HepG2 (cell line): ENCODE measurements around the gene ACSL3. TPM values are rescaled to one million over a fixed set of nuclear protein-coding genes. Genes with fewer than 3 reads are reported as not detected.
A peak's percentile ranks its signal among the peaks of the same experiment; 100 is the strongest.

Source experiments
- ATF5 ChIP-seq: sonication (generic); formaldehyde crosslinking; IDR thresholded peaks from 2 replicates; pipeline ENCODE4 v1.4.0; 2020; ENCODE audit warnings: mild to moderate bottlenecking, low read depth, missing genetic modification reagents
- CERS6 ChIP-seq: sonication (generic); formaldehyde crosslinking; IDR thresholded peaks from 2 replicates; pipeline ENCODE4 v1.5.0; 2020; ENCODE audit warnings: missing genetic modification reagents
- HDAC2 ChIP-seq: sonication (generic); formaldehyde crosslinking; IDR thresholded peaks from 2 replicates; pipeline ENCODE4 v1.4.0; 2020; ENCODE audit warnings: missing genetic modification reagents
- HNF1A ChIP-seq, 2 experiments: sonication (generic) in 1 of 2; formaldehyde crosslinking in 1 of 2; IDR thresholded peaks; 2 replicates each; pipeline versions ENCODE4 v1.4.0 to v1.6.1; 2016 to 2020; ENCODE audit warnings: borderline replicate concordance in 1 of 2, low read depth in 1 of 2, mild to moderate bottlenecking in 1 of 2, missing genetic modification reagents in 1 of 2
- KLF9 ChIP-seq: IDR thresholded peaks from 2 replicates; pipeline ENCODE4 v1.6.1; 2016; ENCODE audit warnings: low read depth
- MXI1 ChIP-seq: IDR thresholded peaks from 3 replicates; pipeline ENCODE4 v1.6.1; 2012; ENCODE audit warnings: low read depth, low read length, inconsistent platforms, borderline replicate concordance
- PHF20 ChIP-seq: sonication (generic); formaldehyde crosslinking; IDR thresholded peaks from 2 replicates; pipeline ENCODE4 v1.5.0; 2020; ENCODE audit warnings: mild to moderate bottlenecking, missing genetic modification reagents
- PHF21A ChIP-seq: sonication (generic); formaldehyde crosslinking; IDR thresholded peaks from 2 replicates; pipeline ENCODE4 v1.5.0; 2020; ENCODE audit warnings: mild to moderate bottlenecking, missing genetic modification reagents
- PTBP1 ChIP-seq: fragments of 200-400 bp; formaldehyde crosslinking; IDR thresholded peaks from 2 replicates; pipeline ENCODE4 v1.6.1; 2018; ENCODE audit warnings: low read length, low read depth; ENCODE audit not compliant: poor library complexity, severe bottlenecking
- SIN3A ChIP-seq: IDR thresholded peaks from 2 replicates; pipeline ENCODE4 v1.6.1; 2011; ENCODE audit warnings: low read depth, mild to moderate bottlenecking, control low read depth, low read length, borderline replicate concordance
- SKIL ChIP-seq: sonication (generic); formaldehyde crosslinking; IDR thresholded peaks from 2 replicates; pipeline ENCODE4 v1.8.0; 2022; ENCODE audit warnings: missing genetic modification reagents, mild to moderate bottlenecking, moderate library complexity, borderline replicate concordance
- STAG1 ChIP-seq: sonication (generic); formaldehyde crosslinking; IDR thresholded peaks from 2 replicates; pipeline ENCODE4 v1.4.0; 2020; ENCODE audit warnings: missing genetic modification reagents
- STAT5B ChIP-seq: sonication (generic); formaldehyde crosslinking; IDR thresholded peaks from 2 replicates; pipeline ENCODE4 v1.4.0; 2020; ENCODE audit warnings: missing genetic modification reagents
- TMF1 ChIP-seq: sonication (generic); formaldehyde crosslinking; IDR thresholded peaks from 2 replicates; pipeline ENCODE4 v1.8.1; 2022; ENCODE audit warnings: low read depth, missing genetic modification reagents
- TSC22D2 ChIP-seq: sonication (generic); formaldehyde crosslinking; IDR thresholded peaks from 2 replicates; pipeline ENCODE4 v1.5.1; 2020; ENCODE audit warnings: missing genetic modification reagents, mild to moderate bottlenecking, borderline replicate concordance
- ZFP91 ChIP-seq: sonication (generic); formaldehyde crosslinking; IDR thresholded peaks from 2 replicates; pipeline ENCODE4 v1.9.0; 2022; ENCODE audit warnings: missing genetic modification reagents, mild to moderate bottlenecking, borderline replicate concordance
- ZNF598 ChIP-seq: sonication (generic); formaldehyde crosslinking; IDR thresholded peaks from 2 replicates; pipeline ENCODE4 v1.5.1; 2020; ENCODE audit warnings: mild to moderate bottlenecking, missing genetic modification reagents, borderline replicate concordance
- ZNF629 ChIP-seq: sonication (generic); formaldehyde crosslinking; conservative IDR thresholded peaks from 2 replicates; pipeline ENCODE4 v1.5.0; 2020; ENCODE audit warnings: missing genetic modification reagents
- ZNF768 ChIP-seq: sonication (generic); formaldehyde crosslinking; IDR thresholded peaks from 2 replicates; pipeline ENCODE4 v1.4.0; 2020; ENCODE audit warnings: missing genetic modification reagents
- polyA plus RNA-seq, 8 experiments: library from polyadenylated mRNA; depleted of rRNA in 3 of 8; stranded (reverse) in 7 of 8; unstranded in 1 of 8; fragments of >200 nt; fragmentation: Illumina TruSeq in 4 of 8; extraction: Trizol in 4 of 8; gene quantifications; 2 replicates each; pipeline versions ENCODE4 v1.2.1 to v1.2.3, GENCODE V29; 2011 to 2016; ENCODE audit warnings: low read depth in 4 of 8, missing spikeins in 1 of 8, mixed read lengths in 1 of 8; ENCODE audit not compliant: insufficient read depth in 1 of 8
- total RNA-seq, 5 experiments: library from RNA; depleted of rRNA; stranded (reverse); fragments of >200 nt; fragmentation: Illumina TruSeq; extraction: Trizol; gene quantifications; 2 replicates each; pipeline ENCODE4 v1.2.3, GENCODE V29; 2016; ENCODE audit warnings: low read depth in 1 of 5

Gene ACSL3
- total and polyA plus RNA-seq, 2 of the 13 experiments (the other 11 are each of a cell fraction or from before 2014, with no cell fraction given), result 305 to 365 TPM

GRCh38 chr2:222860740-222861410 lies at the start of gene ACSL3 (continued):
- TF ChIP-seq TSC22D2 (CRISPR knock-in tag) (peak; percentile 98), STAG1 (CRISPR knock-in tag) (peak; percentile 31), SKIL (CRISPR knock-in tag) (peak; percentile 95), PTBP1 (no peak), HDAC2 (peak; percentile 73), ZNF768 (peak; percentile 88), KLF9 (peak; percentile 74; the same call in 1 of the 2 replicates), ZFP91 (CRISPR knock-in tag) (peak; percentile 89), ATF5 (CRISPR knock-in tag) (no peak), HNF1A (IDR thresholded peaks at IDR 0.05; ENCODE audit: low read depth) (no peak), HNF1A (CRISPR knock-in tag; IDR thresholded peaks at IDR 0.05; ENCODE audit: borderline replicate concordance) (peak; percentile 87), MXI1 (peak; percentile 90; the same call in 1 of the 3 replicates), ZNF598 (CRISPR knock-in tag) (0 out of 2 replicates have a peak, but pooled peaks have one; percentile 62), CERS6 (no peak; the same call in 1 of the 2 replicates), ZNF629 (CRISPR knock-in tag) (peak; percentile 28), PHF20 (CRISPR knock-in tag) (peak; percentile 57; the same call in 1 of the 2 replicates), SIN3A (peak; percentile 97), STAT5B (CRISPR knock-in tag) (peak; percentile 93), PHF21A (CRISPR knock-in tag) (peak; percentile 86), TMF1 (CRISPR knock-in tag) (peak; percentile 96)
